GM19468 (cell line): ENCODE results near the gene FBLN1.
"Not testable (repeated sequence)": the region's sequence is repeated elsewhere in the genome, so short reads cannot be mapped to it uniquely, and the experiment has no call there.

Experiments used
- ATAC-seq: cut with Tn5 transposase; IDR thresholded peaks from one replicate; pipeline ENCODE4 v1.9.1; 2021; ENCODE audit warnings: mild to moderate bottlenecking, moderate library complexity, moderate number of reproducible peaks; ENCODE audit not compliant: unreplicated experiment; ENCODE audit errors: extremely low read depth

The FBLN1 gene

DNA sequence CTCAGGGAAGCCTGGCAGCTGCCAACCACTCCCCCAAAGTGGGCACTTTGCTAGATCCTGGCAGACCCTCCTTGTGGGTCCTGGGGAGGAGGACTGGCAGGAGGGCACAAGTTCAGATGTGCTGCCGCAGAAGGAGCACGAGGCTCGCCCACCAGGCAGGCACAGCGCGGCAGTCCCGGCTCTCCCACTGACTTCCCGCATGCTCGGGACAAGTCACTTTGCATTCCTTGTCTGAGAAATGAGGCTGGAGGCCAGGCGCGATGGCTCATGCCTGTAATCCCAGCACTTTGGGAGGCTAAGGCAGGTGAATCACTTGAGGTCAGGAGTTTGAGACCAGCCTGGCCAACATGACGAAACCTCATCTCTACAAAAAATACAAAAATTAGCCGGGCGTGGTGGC is 40.1 kb downstream of the FBLN1 start:
- not testable (repeated sequence) for ATAC-seq

DNA sequence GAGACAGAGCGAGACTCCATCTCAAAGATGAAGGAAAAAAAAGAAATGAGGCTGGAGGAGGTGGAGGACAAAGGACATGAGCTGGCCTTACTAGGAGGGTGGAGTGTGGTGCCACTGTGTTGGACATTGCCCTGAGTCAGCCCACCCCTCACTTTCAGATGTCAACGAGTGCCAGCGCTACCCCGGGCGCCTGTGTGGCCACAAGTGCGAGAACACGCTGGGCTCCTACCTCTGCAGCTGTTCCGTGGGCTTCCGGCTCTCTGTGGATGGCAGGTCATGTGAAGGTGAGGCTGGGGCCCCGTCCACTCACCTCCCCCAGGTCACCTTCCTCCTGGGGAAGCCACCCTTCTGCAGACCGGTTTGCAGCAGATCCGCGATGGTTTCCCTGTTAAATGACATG is 40.6 kb downstream of the FBLN1 start:
- ATAC-seq = no peak

DNA sequence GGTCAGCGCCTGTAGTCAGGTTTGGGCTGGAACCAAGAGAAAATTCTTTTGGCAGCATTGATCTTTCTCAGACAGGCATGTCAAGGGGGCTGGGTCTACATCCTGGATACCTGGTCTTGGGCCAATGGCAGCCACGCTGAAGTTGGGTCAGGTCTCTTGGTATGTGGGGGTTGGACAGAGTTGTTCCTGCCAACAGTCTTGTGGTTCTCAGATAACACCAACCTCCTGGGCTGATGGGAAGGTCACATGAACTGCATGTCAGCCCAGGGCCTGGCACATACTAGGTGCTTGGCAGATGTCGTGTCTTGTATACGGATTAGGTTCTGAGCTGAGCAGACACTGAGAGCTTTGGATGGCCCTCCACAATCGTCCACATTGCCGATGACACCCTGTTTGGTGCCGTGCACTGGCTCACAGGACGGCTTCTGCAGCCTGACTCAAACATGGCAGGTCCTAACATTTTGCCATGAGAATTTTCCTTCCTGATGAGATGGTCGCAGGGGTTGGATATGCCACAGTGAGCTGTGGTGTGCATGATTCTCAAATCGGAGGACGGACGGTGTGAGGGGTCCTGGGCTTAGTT is 42.0 kb downstream of the FBLN1 start:
- ATAC-seq = no peak

DNA sequence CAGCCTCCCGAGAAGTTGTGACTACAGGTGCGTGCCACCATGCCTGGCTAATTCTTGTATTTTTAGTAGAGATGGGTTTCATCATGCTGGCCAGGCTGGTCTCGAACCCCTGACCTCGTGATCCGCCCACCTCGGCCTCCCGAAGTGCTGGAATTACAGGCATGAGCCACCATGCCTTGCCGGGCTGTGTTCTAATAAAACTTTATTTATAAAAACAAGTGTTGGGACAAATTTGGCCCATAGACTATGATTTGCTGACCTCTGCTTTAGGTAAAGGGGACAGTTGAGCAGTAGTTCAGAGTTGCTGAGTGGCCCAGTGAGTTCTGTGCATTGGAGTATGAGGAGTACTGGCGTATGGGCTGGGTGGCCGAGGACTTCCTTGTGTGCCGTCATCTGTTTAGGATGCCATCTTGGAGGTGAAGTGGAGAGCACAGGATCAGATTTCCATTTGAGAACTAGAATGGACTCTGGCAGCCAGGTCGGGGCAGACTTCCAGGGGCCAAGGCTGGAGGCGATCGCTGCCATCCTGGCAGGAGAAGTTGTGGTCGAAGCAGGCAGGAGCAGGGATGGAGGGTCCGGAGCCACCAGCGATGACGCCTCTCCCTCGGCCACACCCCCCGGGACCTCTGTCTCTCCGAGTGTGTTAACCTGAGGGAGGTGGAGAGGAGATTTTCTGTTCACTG is 43.8 kb downstream of the FBLN1 start:
- ATAC-seq = no peak

DNA sequence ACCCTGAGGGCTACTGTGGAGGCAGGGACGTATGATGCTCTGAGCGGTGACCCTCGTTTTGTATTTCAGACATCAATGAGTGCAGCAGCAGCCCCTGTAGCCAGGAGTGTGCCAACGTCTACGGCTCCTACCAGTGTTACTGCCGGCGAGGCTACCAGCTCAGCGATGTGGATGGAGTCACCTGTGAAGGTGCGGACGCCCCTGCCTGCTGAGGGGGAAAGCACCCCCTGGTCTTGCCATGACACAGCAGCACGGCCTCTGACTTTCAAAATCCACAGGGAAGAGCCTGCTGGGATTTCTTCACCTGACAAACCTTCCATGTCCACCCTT is 44.3 kb downstream of the FBLN1 start:
- no peak for ATAC-seq

DNA sequence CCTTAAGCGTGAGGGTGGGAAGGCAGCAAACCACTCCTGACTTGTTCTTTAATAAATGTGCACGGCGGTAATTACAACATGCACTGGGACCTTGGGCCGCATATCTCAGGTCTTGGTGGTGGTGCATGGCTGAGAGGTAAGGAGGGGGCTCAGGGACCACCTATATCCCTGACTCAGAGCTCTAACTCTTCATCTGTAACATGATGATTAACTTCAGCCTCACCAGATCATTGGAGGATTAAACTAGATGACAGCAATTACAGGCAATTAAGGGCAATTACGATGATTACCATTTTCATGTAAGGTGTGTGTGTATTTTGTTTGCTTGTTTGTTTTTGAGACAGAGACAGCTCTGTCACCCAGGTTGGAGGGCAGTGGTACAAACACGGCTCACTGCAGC is 45.0 kb downstream of the FBLN1 start:
- no peak for ATAC-seq

DNA sequence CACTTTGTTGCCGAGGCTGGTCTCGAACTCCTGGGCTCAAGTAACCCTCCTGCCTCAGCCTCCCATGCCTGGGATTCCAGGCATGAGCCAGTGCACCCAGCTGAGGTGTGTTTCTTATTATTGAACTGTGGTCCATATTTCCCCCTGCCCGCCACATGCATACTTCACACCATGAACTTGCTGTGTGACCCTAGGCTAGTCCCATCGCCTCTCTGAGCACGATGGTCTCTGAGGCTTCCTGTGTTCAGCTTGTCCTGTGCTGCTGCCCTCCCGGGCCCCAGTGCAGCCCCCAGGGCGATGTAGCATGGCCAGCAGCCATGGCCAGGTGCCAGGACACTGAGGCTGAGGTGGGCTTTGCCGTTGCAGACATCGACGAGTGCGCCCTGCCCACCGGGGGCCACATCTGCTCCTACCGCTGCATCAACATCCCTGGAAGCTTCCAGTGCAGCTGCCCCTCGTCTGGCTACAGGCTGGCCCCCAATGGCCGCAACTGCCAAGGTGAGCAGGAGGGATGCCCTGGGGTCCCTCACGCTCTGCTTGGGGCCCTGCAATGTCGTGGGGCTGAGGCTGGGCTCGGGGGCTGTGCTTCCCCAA is 45.7 kb downstream of the FBLN1 start:
- ATAC-seq = no peak

DNA sequence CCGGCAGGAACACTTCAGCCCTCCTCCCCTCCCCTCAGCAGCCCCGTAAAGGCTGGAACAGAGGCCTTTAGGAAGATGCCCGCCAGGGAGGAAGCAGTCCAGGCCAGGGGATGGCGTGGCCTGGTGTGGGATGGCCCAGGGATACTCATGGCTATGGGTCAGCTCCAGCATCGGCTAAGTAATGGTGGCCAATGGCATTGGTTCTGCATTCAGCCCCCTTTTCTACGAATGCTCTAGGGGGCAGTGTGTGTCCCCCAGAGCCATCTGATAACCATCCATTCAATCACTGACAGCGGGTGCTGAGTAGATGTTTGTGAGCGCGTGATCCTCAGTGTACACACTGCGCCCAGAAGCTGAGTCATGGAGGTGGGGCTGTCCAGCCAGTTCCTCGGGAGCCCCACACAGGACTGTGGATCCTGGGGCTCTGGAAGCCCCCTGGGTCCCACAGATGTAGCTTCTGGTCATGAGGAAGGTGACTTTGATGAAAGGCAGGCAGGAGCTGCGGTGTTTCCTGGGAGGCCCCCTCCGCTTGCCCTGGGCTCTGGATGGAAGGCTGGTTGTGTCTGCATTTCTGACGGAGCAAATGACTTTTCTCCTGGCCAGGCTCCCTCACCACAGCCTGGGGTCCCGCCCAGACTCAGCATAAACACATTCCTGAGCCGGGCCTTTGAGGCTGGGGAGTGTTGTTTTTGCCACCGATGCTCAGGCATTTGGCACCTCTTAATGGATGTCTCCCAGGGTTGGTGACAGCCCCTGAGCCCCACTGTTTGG is 46.5 kb downstream of the FBLN1 start:
- ATAC-seq = no peak

DNA sequence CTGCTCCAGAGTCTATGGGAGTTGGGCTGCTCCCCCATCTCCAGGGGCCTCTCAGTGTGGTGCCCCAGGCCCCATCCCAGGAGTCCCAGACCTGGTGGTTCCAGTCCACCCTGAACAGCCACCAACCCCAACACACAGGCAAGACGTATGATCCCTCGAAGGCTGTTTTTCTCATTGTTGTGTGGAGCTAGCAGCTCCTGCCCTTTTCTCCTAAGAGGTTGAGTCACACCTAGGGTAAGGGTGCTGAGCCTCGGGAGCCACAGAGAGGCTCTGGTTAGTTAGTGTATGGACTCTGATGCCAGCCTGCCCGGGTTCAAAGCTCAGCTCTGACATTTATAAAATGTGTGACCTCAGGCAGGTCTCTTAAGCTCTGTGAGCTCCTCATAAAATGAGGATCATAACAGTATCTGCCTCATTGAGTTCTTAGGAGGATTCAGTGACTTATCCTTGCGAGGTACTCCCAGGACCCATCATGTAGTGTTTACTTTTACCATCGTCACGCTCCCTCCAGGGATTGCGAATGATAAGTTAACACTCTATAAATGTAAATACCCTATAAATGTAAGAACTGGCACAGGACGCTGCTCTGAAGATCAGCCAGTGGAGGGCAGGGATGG is 47.2 kb downstream of the FBLN1 start:
- ATAC-seq = no peak

DNA sequence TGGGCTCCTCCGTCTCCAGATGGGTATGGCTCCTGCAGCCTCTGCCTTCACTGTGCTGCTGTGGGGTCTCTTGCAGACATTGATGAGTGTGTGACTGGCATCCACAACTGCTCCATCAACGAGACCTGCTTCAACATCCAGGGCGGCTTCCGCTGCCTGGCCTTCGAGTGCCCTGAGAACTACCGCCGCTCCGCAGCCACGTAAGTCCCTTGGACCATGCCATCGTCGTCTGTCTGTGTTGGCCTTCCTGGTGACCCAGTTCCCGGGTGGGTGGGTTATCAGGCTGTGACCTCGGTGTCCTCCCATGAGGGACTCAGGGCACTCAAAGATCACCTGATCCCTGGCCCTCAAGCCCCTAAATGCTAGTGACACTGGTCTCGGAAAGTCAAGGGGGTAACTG is 47.7 kb downstream of the FBLN1 start:
- ATAC-seq = no peak

DNA sequence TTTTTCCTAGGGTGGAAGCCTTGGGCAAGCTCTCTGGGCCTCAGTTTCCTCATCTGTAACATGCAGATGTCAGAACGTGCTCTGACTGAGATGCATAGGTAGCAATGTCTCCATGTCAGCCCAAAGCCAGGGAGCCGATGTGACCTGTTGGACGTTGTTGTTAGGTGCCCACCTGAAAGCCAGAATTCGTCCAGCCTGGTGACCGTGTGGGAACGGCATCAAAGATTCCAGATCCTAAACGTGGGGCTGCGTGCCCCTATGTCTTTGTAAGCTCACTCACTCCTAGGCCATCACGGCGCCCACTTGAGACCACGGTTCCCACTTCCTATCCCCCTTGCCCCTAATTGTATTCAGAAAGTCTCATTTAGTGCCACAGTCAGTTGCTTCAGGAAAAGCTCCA is 48.2 kb downstream of the FBLN1 start:
- no peak for ATAC-seq

DNA sequence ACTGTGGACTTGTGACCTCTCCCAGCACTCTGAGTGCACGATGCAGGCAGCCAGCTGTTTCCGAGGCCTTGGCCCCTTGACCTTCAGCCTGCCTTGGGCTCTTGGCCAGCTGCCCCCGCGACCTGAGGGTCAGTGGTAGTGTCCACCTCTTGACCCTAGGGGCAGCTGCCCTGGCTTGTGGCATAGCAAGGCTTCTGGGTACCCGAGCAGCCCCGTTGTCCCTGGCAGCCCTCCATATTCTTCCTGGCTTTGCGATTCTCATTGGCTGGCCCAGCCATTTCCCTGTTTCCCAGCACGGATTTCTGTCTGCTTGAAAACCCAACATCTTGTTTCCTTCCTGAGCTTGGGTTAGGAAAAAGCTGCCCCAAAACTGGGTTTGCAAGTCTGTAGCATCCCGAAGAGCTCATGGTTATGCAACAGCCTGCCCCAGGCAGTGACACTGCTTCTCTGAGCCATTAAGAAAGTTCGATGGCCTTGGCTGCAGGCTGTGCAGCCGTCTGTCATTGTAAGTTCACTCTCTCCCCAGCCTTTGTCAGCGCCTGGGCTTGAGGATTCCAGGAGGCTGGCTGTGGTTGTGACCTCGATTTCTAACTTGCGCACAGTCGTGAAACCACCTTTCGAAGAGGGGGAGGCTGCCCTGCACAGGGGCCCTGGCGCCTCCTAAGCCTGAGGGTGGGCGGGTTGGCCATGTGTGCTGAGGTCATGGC is 48.8 kb downstream of the FBLN1 start:
- ATAC-seq = no peak

DNA sequence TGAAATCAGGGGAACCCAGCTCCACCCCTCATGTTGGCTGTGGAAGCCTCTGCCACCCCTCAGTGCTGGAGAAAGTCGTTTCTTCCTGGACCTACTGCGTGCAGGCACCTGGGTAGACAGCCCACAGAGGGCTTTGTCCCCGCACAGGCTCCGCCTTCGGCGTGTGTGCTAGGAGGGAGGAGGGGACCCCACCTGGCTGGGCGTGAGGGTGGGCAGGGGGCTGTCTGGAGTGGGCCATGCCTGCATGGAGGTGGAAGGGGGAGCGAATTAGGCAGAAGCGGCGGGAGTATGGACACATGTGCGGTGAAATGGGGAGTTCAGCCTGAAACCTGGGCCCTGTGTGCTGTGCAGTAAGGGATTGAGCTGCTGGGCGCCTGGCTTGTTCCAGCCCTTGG is 49.3 kb downstream of the FBLN1 start:
- no peak for ATAC-seq

DNA sequence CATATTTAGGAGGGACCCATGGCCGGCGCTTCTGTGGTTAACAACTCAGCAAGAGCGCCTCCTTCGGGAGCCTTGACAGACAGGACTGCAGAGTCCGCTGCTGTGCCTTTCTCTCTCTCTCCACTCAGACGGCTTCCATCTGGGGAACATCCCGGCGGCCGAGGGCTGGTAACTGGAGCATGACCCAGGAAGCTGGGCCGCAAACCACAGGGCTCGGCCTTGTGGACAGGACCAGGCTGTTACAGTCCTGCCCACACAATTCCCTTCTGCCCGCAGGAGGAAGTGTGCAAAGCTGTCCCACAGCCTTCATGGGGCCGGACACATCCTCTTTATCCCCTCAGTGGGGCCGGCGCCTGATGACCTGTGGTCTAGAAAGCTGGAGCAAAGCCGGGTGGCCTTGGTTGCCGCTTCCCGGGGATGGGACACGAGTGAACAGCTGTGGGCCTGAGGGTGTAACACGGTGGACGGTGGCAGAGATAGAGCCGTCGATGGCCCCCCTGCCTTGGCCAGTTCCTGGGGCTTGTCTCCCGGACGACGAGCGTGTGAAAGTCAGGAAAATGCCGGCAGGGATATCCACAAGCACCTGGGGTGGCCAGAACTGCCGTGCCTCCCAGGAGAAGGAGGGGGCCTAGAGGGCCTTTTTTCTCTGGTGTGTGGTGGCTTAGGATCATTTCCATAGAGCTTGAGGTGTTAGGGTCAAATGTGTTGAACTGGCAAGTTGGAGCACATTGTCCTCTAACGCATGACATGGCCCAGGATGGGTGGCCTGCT is 50.1 kb downstream of the FBLN1 start:
- ATAC-seq = no peak

DNA sequence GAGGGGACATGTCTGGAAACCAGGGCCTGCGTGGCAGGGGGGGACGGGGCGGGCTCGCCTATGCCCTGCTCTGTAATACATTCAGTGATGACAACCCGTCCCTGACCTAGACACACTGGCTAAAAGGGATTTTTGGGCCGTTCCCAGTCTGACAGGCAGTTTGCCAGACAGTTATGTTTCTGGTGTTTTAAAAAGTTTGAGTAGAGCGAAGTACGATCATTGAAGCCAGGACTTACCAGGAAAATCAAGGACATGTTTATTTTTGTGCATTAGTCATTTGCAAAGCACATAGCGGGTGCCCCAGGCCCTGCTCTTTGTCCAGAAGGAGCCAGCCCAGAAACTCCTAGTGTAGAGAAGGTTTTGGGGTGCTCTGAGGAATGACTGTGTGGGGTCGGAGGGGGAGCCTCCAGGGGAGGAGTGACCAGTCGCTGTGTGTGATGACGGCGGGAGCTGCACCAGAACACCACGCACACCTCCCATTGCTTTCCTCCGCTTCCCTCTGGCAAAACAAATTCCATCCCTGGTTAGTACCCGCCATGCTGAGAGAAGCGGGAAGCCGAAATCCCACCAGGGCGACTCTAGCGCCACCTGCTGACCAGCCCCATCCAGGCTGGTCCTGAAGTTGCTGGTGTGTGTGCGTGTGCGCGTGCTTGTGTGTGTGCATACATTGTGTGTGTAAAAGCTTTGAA is 50.8 kb downstream of the FBLN1 start:
- ATAC-seq = no peak

DNA sequence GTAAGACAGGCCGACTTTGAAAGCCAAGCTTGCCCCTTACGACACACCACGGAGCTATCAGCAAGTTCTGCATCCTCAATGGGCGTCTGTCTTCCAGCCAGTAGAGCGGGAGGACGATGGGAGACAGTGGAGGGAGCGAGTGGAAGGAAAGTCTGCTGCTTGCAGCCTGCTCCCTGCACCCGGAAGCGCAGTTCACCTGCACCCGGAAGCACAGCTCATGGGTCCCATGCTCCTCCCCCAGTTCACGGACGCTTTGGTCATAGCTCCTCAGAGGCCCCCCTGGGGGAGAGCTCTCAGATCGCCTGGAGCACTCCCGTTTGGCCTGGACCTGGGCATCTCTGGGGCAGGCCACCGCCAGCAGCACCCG is 51.3 kb downstream of the FBLN1 start:
- no peak for ATAC-seq

DNA sequence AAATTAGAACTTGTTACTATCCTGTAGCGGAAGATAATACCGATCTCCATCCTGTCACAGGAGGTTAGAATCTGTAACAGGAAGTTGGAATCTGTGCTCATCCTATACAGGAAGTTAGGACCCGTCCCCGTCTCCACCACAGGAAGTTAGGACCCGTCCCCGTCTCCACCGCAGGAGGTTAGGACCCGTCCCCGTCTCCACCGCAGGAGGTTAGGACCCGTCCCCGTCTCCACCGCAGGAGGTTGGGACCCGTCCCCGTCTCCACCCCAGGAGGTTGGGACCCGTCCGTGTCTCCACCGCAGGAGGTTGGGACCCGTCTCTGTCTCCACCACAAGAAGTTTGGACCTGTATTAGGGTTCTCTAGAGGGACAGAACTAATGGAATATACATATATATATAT is 52.2 kb downstream of the FBLN1 start:
- ATAC-seq = no peak

DNA sequence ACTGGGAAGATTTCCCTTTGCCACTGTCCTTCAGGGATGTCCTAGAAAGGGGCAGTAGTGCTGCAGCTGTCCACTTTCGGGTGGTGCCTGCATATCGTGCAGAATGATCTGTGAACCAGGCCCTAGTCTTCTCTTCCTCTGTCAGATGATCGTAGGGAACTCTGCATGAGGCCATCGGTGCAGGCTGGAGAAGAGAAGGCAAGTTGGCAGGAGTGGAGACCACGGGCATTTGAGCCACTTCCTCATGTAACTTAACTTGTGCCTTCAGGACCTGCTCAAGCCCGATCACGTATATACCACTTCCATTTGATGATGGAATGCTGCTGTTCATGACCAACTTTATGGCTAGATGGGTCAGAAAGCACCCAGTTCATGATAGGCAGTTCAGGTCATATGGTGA is 55.2 kb downstream of the FBLN1 start:
- not testable (repeated sequence) for ATAC-seq

DNA sequence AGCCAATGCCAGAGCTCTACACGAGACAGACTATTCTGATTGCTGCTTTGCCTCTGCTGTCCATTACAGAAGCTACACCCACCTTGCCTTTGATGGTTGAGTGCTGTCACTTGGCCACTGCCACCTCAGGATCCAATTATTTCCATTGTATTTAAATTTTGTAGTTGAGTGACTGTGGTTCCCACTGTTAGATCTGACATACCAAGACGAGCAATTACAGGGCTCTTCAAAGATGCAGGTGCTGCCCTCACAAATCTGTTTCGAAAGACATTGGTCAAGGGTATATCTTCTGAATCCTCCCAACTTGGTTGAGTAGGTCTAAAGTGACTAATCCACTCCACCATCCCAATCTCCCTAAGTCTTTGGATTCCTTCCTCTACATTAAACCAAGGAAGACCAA is 57.4 kb downstream of the FBLN1 start:
- not testable (repeated sequence) for ATAC-seq
